PC-9 (cell line): Measurements from ENCODE around the gene DNAJA1. TPM values are rescaled to one million over a fixed set of nuclear protein-coding genes. Genes with fewer than 3 reads are reported as not detected.

Experiments
- BruUV-seq: library from RNA; stranded (reverse); fragments of 400-500 nt; replicated peaks from 2 replicates; lab custom pipeline; 2021; lab: Mats Ljungman, UMichigan
- CTCF ChIA-PET: fragments of 300-600 bp; sonication (Branson Sonifier 250); formaldehyde crosslinking; loops from one replicate; lab custom pipeline; 2022; ENCODE audit warnings: antibody characterized with exemption; lab: Charles Lee
- POLR2A ChIA-PET: fragments of 300-600 bp; sonication (Branson Sonifier 250); formaldehyde crosslinking; loops from one replicate; lab custom pipeline; 2022; ENCODE audit warnings: antibody characterized with exemption; ENCODE audit not compliant: unreplicated experiment; lab: Charles Lee
- DNase-seq, 2 experiments: peaks; one replicate each; pipeline versions ENCODE4 v3.0.0 to v3.0.0-alpha.2; 2015 to 2022; ENCODE audit warnings: mixed read lengths in 1 of 2
- H2AFZ ChIP-seq: fragments of 200-600 bp; sonication (generic); 2 replicates; pipeline ENCODE4 v1.8.1; 2017; ENCODE audit warnings: antibody characterized with exemption
- H3F3A ChIP-seq: fragments of 200-600 bp; sonication (generic); 2 replicates; pipeline ENCODE4 v1.8.1; 2017; ENCODE audit warnings: antibody characterized with exemption, mild to moderate bottlenecking, low read depth; ENCODE audit not compliant: insufficient read depth
- H3K27ac ChIP-seq: fragments of 200-600 bp; sonication (generic); 2 replicates; pipeline ENCODE4 v1.6.1; 2016; ENCODE audit warnings: mixed run types
- H3K27me3 ChIP-seq: fragments of 200-600 bp; sonication (generic); 2 replicates; pipeline ENCODE4 v1.6.1; 2016; ENCODE audit warnings: low read depth, mixed run types; ENCODE audit not compliant: insufficient read depth
- H3K36me3 ChIP-seq: fragments of 200-600 bp; sonication (generic); 2 replicates; pipeline ENCODE4 v1.6.1; 2016; ENCODE audit warnings: low read depth, mixed run types
- H3K4me1 ChIP-seq: fragments of 200-600 bp; sonication (generic); replicated peaks from 2 replicates; pipeline ENCODE4 v1.6.1; 2016; ENCODE audit warnings: mixed run types; ENCODE audit not compliant: insufficient read depth
- H3K4me2 ChIP-seq: fragments of 200-600 bp; sonication (generic); 2 replicates; pipeline ENCODE4 v1.6.1; 2017; ENCODE audit warnings: mixed run types
- H3K4me3 ChIP-seq: fragments of 200-600 bp; sonication (generic); 2 replicates; pipeline ENCODE4 v1.6.1; 2016; ENCODE audit warnings: mixed run types
- H3K79me2 ChIP-seq: fragments of 200-600 bp; sonication (generic); 2 replicates; pipeline ENCODE4 v1.6.1; 2017; ENCODE audit warnings: low read depth, mixed run types
- H3K9me2 ChIP-seq: fragments of 200-600 bp; sonication (generic); 2 replicates; pipeline ENCODE4 v1.8.1; 2017; ENCODE audit warnings: mild to moderate bottlenecking; ENCODE audit not compliant: insufficient read depth
- H3K9me3 ChIP-seq: fragments of 200-600 bp; sonication (generic); 2 replicates; pipeline ENCODE4 v1.8.1; 2016; ENCODE audit warnings: low read depth; ENCODE audit not compliant: insufficient read depth
- H4K20me1 ChIP-seq: fragments of 200-600 bp; sonication (generic); 2 replicates; pipeline ENCODE4 v1.8.1; 2017; ENCODE audit not compliant: insufficient read depth
- EZH2 ChIP-seq: fragments of 200-600 bp; sonication (generic); IDR thresholded peaks from 2 replicates; pipeline ENCODE4 v1.8.0; 2017; ENCODE audit warnings: antibody characterized with exemption, low read depth
- intact Hi-C: fragments of 100-400 bp; cut with micrococcal nuclease; formaldehyde crosslinking; loops from one replicate; pipeline ENCODE4 v1.10.0; 2022; ENCODE audit not compliant: unreplicated experiment
- total RNA-seq: library from RNA; stranded (reverse); gene quantifications from 2 replicates; pipeline ENCODE4 v1.2.3, GENCODE V29; 2021
- TF ChIP-seq, protein P1 (sequence below): fragments of 200-600 bp; sonication (generic); conservative IDR thresholded peaks from 2 replicates; pipeline ENCODE4 v1.6.1; 2017; ENCODE audit warnings: mixed run types, antibody characterized with exemption, mild to moderate bottlenecking, moderate library complexity

Gene DNAJA1
- total RNA-seq, 1 experiment from 2014 or later: 88.4 TPM

DNA sequence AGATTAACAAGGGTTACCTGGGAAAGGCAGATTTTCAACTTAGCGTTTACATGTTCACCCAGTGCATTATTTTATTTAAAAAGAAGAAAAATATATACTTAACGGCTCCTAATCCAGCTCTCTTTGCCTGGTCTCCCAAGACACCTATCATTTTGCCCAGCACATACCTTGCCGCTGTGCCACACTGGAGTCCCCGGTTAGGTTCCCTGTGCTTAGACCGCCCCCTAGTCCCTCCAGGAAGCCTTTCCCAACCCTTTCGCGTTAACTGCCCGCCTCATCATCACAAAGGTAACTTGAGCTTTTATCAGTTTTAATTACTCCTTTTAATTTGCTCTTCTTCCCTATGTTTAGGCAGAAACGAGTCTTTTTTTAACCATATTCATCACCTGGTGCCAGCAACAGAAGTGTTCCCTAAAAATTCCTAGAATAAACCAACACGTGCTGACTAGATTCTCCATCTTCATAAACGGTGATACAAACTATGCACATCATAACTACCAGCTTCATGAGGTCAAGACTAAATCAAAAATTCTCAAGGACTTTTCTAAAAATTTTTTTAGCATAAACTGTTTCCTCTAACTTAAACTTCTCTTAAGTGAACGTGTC, 19.7 kb downstream of the DNAJA1 start:
- CTCF ChIA-PET: no interaction called here
- no peaks in the 10 kb centered on the region for H4K20me1 ChIP-seq
- no peaks in the 10 kb centered on the region for H3K27me3 ChIP-seq
- DNase-seq: peak in 1 of 2 experiments; percentile 8
- H3F3A ChIP-seq: peaks cover 44% of the 10 kb centered on the region; the same call in 1 of the 2 replicates
- no peak for TF ChIP-seq EZH2
- TF ChIP-seq, protein P1, sequence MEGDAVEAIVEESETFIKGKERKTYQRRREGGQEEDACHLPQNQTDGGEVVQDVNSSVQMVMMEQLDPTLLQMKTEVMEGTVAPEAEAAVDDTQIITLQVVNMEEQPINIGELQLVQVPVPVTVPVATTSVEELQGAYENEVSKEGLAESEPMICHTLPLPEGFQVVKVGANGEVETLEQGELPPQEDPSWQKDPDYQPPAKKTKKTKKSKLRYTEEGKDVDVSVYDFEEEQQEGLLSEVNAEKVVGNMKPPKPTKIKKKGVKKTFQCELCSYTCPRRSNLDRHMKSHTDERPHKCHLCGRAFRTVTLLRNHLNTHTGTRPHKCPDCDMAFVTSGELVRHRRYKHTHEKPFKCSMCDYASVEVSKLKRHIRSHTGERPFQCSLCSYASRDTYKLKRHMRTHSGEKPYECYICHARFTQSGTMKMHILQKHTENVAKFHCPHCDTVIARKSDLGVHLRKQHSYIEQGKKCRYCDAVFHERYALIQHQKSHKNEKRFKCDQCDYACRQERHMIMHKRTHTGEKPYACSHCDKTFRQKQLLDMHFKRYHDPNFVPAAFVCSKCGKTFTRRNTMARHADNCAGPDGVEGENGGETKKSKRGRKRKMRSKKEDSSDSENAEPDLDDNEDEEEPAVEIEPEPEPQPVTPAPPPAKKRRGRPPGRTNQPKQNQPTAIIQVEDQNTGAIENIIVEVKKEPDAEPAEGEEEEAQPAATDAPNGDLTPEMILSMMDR: no peak
- 0 out of 2 replicates have a peak, but pooled peaks cover 3% of the 10 kb centered on the region for H3K4me1 ChIP-seq
- 0 out of 2 replicates have a peak, but pooled peaks cover 4% of the 10 kb centered on the region for H3K36me3 ChIP-seq
- peak overlapping the region; percentile 71 for H3K4me3 ChIP-seq
- TSS peak; percentile 11 for BruUV-seq
- intact Hi-C loops: no loop called here
- POLR2A ChIA-PET: interaction anchor here (1.0 kb wide), 1 partner anchor 473 kb away, joined by 9 read pairs; no protein-coding TSS in a partner anchor
- H2AFZ ChIP-seq: peak overlapping the region; percentile 79; the same call in 1 of the 2 replicates
- no peaks in the 10 kb centered on the region for H3K79me2 ChIP-seq
- H3K9me2 ChIP-seq: no peaks in the 10 kb centered on the region
- H3K4me2 ChIP-seq: peak overlapping the region; percentile 87
- H3K9me3 ChIP-seq: no peaks in the 10 kb centered on the region
- no peak overlapping the region for H3K27ac ChIP-seq

DNA sequence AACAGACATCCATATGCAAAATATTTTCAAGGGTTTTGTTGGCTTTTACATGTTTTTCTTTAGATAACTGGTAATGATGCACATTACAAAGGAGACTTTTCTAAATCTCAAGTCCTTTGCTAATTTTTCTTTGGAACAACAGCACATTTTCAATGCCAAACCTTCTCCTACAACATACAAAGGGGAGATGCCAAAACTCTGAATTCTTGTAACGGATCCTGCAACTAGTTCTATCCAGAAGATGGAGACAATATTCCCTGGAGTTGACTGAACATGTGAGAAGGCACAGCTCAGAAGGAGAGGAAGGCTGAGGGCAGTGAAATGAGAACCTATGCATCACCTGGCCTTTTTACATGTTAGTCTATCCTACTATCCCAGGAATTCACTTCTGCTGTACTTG, 21.0 kb downstream of the DNAJA1 start:
- no peak for TF ChIP-seq EZH2
- TF ChIP-seq, protein P1: no peak
- Histone ChIP-seq H2AFZ (no peak overlapping the region), H3K4me3 (no peak overlapping the region), H3K27ac (no peak overlapping the region), H3K79me2 (no peaks in the 10 kb centered on the region), H3F3A (peaks cover 33% of the 10 kb centered on the region; the same call in 1 of the 2 replicates), H3K27me3 (no peaks in the 10 kb centered on the region), H3K4me1 (0 out of 2 replicates have a peak, but pooled peaks cover 3% of the 10 kb centered on the region), H4K20me1 (no peaks in the 10 kb centered on the region), H3K36me3 (0 out of 2 replicates have a peak, but pooled peaks cover 4% of the 10 kb centered on the region), H3K9me3 (no peaks in the 10 kb centered on the region), H3K9me2 (no peaks in the 10 kb centered on the region), H3K4me2 (no peak overlapping the region)
- POLR2A ChIA-PET: no interaction called here
- intact Hi-C loops: no loop called here
- DNase-seq: no peak
- CTCF ChIA-PET: no interaction called here
- BruUV-seq: no TSS peak

DNA sequence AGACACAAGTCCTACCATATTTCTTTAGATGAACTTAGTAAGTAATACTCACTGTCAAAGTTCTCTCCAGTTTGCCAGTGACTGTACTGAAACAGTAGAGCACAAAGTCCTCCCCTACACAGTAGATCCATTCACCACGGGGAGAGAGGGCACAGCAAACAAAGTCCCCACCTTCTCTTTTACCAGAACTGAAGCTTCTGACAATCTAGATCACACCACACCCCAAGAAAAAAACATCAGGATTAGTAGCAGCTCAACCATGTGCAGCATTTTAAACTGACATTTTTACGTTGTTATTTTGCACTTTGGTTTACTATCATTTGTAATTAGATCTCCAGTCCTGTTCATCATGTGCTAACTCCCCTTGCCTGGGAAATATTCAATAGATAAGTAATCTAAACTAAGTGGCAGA, 23.0 kb downstream of the DNAJA1 start:
- POLR2A ChIA-PET: no interaction called here
- CTCF ChIA-PET: no interaction called here

More for the DNA sequence above, 23.0 kb downstream of the DNAJA1 start:
- no peak overlapping the region for H2AFZ ChIP-seq
- no peaks in the 10 kb centered on the region for H3K9me2 ChIP-seq
- BruUV-seq: no TSS peak
- no peaks in the 10 kb centered on the region for H3K79me2 ChIP-seq
- TF ChIP-seq, protein P1: no peak
- 0 out of 2 replicates have a peak, but pooled peaks cover 3% of the 10 kb centered on the region for H3K4me1 ChIP-seq
- H3K36me3 ChIP-seq: 0 out of 2 replicates have a peak, but pooled peaks cover 4% of the 10 kb centered on the region
- H3K27ac ChIP-seq: no peak overlapping the region
- no peaks in the 10 kb centered on the region for H3K9me3 ChIP-seq
- intact Hi-C loops: no loop called here
- no peaks in the 10 kb centered on the region for H3K27me3 ChIP-seq
- H3F3A ChIP-seq: peaks cover 21% of the 10 kb centered on the region; the same call in 1 of the 2 replicates
- no peak overlapping the region for H3K4me2 ChIP-seq
- DNase-seq: no peak
- no peak overlapping the region for H3K4me3 ChIP-seq
- no peaks in the 10 kb centered on the region for H4K20me1 ChIP-seq
